GM18867 (cell line): ENCODE results near the gene TANC1.

Source experiments
- ATAC-seq: cut with Tn5 transposase; IDR thresholded peaks from one replicate; pipeline ENCODE4 v1.9.1; 2021; ENCODE audit warnings: mild to moderate bottlenecking, moderate library complexity; ENCODE audit not compliant: unreplicated experiment

The TANC1 gene

DNA sequence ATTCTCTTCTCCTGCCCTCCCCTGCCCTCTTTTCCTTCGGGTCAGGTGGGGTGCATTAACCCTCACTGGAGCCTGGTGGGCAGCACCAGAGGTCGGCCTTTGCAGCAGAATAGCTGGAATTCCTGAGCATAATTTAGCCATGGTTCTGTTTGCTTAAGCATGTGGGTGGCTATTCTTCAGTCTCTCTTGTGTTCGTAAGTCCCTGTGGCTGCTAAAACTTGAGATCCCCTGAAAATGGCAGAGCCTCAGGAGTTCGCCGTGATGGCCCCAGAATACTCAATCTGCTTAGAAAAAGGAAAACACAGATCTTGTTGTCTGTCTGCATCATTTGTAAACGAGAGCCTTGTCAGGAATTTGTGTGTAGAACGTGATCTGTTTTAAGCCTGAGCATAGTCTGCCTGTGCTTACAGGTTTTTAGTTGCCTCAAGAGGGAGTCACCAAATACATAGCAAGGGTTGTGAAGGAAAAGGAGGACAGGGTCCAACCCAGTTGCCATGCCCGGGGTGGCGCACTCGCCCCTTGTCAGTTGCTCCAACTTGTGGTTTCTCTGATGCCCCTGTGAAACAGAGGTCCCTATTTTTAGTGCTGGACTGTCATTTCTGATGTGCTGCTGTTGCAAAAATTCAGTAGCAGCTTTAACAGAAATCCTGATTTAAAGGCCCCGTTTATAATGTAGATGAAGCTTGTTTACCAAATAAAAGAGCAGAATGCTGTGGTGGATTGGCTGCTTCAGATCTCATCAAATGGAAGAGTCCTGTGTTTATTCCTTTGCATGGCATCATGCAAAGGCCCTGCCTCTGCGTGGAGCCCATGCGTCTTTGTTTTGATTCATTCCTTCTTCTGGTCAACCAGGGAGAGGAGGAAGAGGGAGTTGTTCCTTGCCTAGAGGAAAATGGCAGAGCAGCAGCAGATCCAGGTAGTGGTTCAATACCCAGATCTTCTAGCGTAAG lies 243.3 kb downstream of the TANC1 start:
- no peak for ATAC-seq

DNA sequence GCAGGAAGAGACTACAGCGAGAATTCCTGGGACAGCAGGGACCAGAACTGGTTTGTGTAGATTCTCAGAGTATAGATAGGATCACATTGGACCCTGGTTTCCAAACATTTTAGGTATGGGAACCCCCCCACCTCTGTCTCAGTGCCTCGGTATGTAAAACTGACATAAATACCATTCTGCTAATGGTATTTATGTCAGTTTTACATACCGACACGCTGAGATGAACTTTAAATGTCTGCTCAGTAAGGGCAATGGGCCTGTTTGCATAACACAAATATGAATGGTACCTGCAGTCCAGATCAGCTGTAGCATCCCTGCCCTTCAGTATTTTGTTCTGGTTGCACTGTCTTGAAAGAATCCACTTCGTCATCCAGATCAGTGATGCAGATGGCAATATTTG lies 244.9 kb downstream of the TANC1 start:
- ATAC-seq: no peak

DNA sequence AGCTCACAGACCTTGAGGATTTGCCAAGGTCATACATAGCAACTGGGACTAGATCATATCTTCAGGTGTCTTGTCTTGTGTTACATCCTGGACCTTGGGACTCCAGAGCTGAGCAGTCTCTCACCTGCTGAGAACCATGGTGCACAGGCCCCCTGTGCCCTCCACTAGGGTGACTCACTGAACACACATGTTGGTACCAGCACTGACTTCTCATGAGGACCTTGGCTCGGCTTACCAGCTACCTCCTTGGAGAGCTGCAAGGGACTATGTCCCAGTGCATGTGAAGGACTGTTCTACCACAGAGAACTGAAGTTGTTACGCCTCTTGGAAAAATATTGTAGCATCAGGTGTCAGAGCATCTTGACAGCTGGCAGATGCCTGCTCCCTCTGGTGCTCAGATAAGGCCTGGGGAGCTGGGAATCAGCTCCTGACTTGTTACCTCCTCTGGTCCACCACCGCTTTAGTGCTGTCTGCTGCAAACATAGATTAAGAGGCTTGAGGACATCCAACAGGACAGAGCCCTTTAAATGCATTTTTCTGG lies 246.0 kb downstream of the TANC1 start:
- ATAC-seq: no peak

DNA sequence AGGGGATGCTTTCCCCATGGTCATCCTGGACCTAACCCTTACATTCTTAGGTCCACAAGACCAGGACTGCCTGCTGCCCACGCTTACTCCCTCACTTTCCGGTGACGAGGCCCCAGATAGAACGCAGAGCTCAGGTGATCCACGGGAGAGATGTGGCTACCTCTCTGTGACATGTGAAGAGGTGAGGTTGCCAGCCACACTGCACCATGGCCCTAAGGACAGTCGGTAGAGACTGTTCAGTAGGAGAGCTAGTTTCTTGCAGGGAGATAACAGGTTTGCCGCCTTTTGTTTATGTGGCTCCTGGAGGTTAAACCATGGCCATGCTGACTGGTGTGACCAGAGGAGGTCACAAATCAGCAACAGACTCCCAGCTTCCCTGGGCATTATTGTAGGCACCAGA lies 246.7 kb downstream of the TANC1 start:
- ATAC-seq: no peak

DNA sequence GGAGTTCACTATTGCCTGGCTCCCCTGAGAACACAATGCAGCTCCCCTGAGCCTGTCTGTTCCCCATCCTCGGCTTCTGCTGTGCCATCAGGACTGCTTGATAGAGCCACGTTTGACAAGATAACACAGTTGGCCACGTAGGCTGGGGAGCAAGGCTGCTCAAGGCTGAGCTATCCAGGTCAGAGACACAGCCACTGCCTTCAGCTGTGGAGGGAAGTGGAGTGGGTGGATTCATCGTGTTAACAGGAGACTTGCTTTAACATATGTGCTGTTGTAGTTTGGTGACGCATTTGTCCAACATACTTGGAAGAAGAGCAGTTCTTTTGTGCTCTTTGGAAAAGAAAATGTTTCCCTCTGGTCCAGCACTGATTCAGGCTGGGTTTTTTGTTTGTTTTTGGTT lies 249.2 kb downstream of the TANC1 start:
- ATAC-seq: no peak

DNA sequence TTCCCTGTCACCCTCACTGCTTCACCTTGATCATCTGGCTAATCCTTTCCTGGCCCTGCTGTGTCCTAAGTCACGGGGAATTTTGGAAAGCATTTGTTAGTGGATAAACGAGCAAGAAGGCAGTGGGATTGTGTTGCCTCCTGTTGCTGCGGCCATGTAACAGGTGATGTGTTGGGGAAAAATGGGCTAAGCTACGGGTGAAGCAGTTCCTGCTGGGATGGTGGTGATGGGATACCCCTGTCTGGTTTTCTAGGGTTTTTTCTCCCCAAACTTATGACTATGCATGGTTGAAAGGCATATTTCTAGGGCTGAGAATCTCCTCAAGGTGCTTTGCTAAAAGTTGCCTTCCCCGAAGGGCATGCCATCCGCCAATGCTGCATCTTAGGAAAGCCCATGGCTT lies 249.9 kb downstream of the TANC1 start:
- no peak for ATAC-seq

DNA sequence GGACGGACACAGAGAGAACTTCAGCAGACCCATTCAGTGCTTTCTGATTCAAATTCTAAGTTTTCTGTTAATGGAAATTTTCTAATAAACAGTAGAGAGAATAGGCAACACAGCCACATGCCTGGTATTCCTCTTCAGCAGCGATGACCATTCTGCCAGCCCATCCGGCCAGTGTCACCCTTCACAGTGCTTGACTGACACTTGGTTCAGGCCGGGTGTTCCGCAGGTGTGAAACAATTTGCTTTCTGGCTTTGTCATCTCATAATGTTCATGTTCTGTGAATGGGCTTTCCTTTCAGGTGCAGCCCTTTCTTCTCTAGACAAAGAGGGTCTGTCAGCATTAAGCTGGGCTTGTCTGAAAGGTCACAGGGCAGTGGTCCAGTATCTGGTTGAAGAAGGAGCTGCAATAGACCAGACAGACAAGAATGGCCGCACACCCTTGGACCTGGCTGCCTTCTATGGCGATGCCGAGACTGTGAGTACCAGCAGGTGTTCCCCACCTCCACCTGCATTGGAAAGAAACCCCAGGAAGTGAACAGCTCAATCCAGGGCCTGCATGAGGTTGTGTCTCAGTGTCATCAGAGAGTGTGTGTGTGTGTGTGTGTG lies 251.1 kb downstream of the TANC1 start:
- ATAC-seq: no peak

DNA sequence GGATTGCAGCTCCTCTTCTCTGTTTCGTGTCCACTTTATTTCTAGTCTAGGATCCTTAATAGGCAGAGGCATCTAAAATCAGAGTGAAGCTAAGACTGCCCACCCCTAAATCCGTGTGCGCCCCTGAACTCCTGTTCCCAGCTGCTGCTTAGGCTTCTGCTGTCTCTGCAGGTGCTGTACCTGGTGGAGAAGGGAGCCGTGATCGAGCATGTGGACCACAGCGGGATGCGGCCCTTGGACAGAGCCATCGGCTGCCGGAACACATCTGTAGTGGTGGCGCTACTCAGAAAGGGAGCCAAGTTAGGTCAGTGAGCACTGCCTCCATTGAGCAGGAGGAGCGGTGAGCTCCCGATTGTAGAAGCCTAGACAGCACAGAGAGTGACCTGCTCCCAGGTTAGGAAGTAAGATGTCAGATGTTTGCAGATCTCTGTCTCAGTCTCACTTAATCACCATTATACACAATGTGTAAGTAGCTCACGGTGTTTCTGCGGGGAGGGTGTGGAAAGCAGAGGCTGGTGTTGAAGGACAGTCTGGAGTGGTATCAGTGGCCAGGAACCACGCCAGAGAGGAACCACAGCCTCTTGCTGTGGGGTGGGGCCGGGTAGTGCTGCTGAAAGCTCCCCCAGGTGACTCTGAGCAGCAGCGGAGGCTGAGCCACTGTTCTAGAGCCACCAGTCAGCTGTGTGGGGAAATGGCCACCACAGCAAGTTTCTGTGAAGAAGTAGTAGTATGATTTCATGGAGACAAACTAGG lies 255.8 kb downstream of the TANC1 start:
- no peak for ATAC-seq

DNA sequence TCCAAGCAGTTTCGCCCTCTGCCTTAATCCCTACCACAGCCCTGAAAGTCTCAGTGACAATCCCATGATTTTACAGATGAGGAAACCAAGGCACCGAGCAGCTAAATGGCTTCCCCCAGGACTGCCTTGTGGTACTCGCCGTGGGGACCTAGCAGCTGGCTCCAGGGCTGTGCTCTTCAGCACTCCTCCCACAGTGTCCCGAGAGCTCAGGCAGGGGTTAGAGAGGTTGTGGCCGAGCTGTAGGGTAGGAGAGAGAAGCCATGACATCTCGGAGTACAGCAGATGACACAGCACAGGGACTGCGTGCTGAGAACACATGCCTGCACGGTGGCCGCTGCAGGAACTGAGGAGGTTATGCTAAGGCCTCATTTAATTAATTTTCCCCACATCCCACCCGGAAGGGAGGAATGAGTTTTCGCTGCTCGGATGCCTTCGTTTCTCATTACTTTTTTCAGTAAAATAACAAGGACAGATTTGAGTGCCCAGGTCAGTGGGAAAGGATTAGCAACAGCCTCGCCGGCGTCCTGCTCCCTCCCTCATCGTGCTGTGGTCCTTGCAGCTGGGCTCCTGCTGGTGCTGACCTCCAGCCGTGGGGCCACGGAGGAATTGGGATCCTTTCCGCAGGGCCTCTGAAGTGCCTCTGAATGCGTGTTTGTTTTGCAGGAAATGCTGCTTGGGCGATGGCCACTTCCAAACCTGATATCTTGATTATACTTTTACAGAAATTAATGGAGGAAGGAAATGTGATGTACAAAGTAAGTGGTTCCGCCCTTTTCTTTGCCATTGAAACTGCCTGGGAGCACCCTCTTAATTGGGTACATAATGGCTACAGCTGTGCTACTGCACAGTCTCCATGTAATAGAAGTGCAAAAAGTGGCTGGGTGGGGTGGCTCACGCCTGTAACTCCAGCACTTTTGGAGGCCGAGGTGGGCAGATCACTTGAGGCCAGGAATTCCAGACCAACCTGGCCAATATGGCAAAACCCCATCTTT lies 256.9 kb downstream of the TANC1 start:
- no peak for ATAC-seq

DNA sequence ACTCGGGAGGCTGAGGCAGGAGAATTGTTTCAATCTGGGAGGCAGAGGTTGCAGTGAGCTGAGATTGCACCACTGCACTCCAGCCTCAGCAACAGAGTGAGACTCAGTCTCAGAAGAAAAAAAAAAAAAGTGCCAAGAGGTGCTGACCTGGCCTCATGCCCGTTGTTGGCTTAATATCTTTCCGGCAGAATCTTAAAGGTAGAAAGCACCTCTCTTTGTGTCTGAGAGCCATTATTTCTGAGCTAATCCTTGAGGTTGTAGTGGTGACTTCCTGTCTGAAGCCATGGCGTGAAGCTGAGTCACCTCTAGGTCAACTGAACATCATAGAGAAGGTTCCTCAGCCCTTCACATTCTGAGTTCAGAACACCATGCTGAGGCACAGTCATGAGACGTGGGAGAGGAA lies 257.6 kb downstream of the TANC1 start:
- ATAC-seq: peak; percentile 71

DNA sequence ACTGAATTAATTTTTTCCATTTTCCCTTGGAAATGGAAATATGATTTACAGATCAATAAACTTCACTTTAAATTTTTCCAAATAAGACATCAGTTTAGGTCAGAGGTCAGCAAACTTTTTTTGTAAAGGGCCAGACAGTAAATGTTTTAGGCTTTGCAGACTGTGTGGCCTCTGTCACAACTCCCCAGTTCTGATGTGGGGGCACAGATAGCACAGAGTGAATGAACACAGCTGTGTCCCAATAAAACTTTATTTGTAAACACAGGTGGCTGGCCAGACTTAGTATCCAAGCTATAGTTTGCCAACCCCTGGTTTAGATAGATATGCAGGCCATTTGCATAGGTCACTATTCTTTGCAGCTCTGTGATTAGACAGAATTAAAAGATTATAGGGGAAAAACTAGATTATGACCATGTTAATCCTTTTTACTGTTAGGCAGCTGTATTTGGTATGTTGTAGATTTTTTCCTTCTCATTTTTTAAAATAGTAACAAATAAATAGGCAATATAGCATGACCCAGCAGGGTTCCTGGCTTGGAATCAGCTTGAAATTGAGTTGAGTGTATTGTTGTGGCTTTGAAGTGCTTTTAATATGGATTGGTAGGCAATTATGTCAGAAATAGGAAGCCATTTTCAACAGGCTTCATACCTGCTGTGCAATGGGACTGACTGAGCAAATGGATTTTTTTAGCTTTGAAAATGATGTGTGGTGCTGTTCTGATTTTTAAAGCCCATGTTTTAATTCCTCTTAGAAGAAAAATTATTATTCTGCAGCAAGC lies 258.4 kb downstream of the TANC1 start:
- no peak for ATAC-seq

DNA sequence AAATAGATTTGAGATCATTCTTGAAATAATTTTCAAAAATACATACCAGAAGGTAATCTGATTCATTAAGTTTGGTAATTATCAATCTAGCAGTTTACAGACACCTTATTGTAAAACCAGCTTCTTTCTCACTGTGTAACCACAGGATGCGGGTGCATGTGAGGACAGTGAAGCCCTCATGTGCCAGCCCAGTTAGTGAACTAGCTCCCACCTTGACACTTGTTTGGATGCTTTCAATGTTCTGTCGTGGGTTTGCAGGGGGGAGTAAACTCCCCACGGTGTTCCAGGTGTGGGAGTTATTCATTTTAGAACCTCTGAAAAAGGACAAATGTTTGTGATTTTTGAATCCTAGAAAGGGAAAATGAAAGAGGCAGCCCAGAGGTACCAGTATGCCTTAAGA lies 259.0 kb downstream of the TANC1 start:
- ATAC-seq: no peak

DNA sequence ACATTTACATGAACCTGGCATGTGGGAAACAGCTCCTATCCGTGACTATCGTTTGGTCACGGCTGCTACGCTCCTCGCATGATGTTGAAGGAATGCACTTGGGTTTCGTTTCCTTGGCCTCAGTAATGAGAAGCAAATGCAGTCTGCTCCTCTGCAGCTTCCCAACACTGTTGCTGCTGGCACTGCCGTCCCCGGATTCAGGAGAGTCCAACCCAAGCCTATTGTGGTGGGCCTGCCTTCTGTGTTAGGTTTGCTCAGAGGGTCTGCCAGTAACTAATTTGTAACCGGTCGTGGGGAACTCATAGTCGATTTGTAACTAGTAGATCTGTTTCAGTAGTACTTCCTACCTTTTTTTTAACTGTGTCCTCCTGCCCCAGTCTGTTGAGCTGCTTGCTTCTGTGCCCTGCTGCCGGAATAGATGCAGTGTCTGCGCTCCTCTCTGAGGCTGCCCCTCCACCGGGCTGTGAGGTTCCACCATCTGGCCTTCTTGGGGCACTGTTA lies 259.7 kb downstream of the TANC1 start:
- ATAC-seq: no peak

DNA sequence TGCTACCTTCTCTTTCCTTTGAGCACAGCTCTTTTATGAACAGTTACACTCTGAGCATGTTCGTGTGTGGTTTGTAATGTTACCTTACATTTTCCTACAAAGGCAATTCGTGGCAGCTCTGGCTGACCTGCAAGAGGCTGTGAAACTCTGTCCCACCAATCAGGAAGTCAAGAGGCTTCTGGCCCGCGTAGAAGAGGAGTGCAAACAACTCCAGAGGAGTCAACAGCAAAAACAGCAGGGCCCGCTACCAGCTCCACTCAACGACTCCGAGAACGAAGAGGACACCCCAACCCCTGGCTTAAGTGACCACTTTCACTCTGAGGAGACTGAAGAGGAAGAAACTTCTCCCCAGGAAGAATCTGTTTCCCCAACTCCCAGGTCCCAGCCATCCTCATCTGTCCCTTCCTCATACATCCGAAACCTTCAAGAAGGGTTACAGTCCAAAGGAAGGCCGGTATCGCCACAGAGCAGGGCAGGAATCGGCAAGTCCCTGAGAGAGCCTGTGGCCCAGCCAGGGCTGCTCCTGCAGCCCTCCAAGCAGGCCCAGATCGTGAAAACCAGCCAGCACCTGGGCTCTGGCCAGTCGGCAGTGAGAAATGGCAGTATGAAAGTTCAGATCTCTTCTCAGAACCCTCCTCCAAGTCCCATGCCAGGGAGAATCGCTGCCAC lies 261.2 kb downstream of the TANC1 start:
- no peak for ATAC-seq

DNA sequence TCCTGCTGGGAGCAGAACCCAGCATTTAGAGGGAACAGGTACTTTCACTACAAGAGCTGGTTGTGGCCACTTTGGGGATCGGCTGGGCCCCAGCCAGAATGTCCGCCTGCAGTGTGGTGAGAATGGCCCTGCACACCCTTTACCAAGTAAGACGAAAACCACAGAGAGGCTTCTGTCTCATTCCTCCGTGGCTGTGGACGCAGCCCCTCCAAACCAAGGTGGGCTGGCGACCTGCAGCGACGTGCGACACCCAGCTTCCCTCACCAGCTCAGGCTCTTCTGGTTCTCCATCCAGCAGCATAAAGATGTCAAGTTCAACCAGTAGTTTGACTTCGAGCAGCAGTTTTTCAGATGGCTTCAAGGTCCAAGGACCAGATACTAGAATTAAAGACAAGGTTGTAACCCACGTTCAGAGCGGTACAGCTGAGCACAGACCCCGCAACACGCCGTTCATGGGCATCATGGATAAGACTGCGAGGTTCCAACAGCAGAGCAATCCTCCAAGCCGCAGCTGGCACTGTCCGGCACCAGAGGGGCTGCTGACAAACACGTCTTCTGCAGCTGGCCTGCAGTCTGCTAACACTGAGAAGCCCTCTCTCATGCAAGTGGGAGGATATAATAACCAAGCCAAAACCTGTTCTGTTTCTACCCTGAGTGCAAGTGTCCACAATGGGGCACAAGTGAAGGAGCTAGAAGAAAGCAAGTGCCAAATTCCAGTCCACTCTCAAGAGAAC lies 261.9 kb downstream of the TANC1 start:
- no peak for ATAC-seq

DNA sequence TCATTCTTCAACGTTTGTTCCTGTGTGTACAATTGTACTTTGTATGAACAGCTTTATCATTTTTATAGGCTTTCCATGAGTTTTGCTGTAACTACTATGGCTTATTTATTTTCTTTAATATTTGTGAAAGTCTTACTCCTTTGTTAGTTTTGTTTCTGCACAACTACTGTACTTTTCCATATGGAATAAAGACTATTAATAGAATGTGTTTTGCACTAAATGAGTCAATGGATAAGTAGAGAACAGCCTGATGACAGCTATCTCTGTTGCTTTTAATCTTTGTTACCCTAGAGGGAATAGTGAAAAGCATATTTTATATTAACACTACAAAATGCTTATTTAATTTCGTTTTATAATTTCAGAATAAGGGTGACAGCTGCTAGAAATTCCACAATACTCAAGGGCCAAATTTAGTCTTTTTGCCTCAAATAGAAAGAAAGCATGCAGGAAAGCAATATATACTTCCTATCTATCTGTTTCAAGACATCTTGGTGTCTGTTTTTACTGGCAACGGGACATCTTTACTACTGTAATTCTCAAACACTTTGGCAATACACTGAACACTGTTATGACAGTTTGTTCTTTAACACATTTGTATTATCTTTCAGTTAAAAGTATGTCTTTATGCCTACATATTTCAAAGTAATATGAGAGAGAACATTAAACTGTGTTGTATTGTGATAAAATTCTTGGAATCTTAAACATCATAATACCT lies 264.2 kb downstream of the TANC1 start:
- ATAC-seq: no peak

DNA sequence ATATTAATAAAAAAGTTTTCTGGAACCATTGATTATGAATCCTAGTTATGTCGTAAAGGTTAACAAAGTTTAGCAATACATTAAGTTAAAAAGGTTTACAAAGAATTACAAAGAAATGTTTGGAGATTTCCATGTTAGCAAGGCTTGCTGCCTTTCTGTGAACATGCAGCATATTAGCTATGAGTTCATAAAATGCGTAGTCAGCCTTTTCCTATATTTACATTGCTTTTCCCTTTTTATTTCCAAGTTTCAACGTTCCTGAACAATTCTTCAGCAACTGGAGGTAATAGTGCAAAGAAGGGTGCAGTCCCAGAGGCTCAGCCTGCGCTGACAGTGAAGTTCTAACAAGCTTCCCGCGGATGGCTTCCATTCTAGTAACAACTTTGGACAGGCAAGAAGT lies 266.4 kb downstream of the TANC1 start:
- ATAC-seq: no peak
